ENCODE results near the gene KIF3C.
"Not testable (repeated sequence)": the region's sequence is repeated elsewhere in the genome, so short reads cannot be mapped to it uniquely, and the experiment has no call there.

KIF3C gene

GRCh38 chr2:25999406-25999805 lies 17.1 kb upstream of the KIF3C start:
- not testable (repeated sequence) for DNase-seq (ENCODE audit: low read depth)

DNA sequence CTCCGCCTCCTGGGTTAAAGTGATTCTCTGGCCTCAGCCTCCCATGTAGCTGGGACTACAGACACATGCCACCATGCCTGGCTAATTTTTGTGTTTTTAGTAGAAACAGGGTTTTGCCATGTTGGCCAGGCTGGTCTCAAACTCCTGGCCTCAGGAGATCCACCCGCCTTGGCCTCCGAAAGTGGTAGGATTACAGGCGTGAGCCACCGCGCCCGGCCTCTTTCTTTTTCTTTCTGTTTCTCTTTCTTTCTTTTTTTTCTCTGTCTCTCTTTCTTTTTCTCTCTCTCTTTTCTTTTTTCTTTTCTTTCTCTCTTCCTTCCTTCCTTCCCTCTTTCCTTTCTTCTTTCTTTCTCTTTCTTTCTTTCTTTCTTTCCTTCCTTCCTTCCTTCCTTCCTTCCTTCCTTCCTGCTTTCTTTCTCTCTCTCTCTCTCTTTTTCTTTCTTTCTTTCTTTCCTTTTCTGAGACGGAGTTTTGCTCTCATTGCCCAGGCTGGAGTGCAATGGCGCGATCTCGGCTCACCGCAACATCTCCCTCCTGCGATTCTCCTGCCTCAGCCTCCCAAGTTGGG lies 16.6 kb upstream of the KIF3C start:
- not testable (repeated sequence) for DNase-seq (ENCODE audit: low read depth)

GRCh38 chr2:25996844-25997243 lies 14.5 kb upstream of the KIF3C start:
- DNase-seq (ENCODE audit: low read depth), result no peak

DNA sequence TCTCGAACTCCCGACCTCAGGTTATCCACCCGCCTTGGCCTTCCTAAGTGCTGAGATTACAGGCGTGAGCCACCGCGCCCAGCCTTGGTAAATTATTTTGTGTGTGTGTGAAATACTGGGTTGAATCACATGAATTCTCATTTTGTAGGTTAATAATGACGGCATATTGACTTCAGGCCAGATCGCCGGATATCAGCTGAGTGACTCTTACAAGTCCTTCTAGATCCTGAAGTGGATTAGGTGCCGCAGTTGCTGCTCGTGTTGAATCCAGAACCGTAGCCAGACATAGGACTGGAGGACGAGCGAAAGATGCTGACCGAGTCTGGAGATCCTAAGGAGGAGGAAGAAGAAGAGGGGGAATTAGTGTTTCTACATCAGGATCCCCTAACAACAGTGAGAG lies 12.2 kb upstream of the KIF3C start:
- no peak for DNase-seq (ENCODE audit: low read depth)

DNA sequence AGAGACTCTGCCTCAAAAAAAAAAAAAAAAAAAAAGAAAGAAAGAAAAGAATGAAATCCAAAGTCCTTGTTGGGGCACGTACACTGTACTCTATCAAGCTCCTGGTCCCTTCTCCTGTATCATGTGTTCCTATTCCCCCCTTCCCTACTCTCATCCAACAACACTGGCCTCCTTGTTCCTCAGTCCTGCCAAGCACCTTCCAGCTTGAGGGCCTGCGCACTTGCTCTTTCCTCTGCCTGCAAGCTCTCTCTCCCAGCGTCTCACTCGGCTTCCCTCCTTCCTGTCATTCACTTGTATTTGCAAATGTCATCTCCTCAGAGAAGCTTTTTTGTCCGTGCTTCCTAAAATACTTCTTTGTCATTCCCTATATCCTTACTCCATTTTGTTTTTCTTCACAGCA lies 10.8 kb upstream of the KIF3C start:
- no peak for DNase-seq (ENCODE audit: low read depth)

GRCh38 chr2:25992556-25992955 lies 10.3 kb upstream of the KIF3C start:
- DNase-seq (ENCODE audit: low read depth), result no peak

DNA sequence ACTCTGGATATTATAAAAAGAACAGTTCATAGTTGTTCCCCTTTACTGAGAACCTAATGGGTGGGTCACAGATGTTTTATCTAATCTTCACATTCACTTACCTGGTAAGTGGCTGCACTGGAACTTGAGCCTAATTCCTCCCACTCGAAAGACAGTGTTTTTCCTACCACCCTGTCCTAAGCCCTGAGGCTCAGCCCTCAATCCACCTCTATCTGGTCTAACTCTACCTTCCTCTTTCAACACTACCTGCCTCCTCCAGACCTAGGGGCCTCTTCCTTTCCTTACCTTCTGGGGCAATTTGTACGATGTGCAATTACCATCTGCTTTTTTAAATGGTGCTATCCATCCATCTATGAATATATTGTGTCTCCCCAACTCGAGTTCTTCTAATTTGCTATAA lies 9.7 kb upstream of the KIF3C start:
- DNase-seq (ENCODE audit: low read depth), result no peak

GRCh38 chr2:25989154-25989553 lies 6.9 kb upstream of the KIF3C start:
- no peak for DNase-seq (ENCODE audit: low read depth)

DNA sequence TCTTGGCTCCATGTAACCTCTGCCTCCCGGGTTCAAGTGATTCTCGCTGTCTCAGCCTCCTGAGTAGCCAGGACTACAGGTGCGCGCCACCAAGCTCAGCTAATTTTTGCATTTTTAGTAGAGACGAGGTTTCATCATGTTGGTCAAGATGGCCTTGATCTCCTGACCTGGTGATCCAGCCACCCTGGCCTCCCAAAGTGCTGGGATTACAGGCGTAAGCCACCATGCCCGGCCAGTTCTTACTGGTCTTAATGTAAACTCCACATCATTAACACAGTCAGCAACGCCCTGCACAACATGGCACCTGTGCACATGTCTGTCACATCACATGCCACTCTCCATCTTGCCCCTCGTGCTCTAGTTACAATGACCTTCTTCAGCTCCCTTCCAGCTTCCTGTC lies 5.8 kb upstream of the KIF3C start:
- no peak for DNase-seq (ENCODE audit: low read depth)

DNA sequence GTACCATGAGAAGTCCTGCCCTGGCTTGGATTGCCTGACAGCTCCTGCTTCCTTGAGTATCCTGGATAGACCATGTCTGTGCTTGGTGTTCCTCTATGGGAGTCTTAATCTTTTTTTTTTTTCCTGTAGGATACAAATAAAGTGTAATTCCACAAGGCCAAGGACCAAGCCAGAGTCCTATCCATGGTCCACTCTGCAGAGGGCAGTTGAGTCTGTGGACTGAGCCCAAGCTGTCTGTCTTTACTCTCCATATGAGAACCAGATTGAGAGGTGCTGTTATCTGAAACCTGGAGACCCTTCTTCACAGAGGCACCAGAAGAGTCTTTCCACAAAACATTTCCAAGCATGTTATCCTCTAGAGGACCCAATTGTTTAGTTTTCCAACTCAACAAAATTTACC lies 1.4 kb upstream of the KIF3C start:
- no peak for DNase-seq (ENCODE audit: low read depth)

- no peak for DNase-seq (ENCODE audit: low read depth)
Observed at GRCh38 chr2:25982968-25983280, 627 bp upstream of the KIF3C start.

GRCh38 chr2:25981596-25982272 lies 563 bp downstream of the KIF3C start:
- no peak for DNase-seq (ENCODE audit: low read depth)

DNA sequence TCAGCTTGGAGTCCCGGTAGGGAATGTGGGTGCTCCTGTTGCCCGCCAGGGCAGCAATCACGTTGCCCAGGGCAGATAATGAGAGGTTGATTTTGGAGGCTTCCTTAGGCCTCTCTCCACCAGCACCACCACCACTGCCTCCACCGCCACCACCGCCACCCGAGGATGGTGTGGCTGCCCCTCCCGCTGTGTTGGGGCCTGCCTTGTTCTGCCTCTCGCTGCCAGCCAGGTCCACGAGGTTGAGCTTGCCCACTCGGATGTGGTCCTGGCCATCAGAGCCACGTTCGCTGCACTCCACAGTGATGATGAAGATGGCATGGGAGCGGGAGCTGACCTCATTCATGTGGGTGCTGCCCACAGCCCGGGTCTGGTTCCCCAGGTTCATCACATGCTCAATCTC lies 1.3 kb downstream of the KIF3C start:
- no peak for DNase-seq (ENCODE audit: low read depth)

DNA sequence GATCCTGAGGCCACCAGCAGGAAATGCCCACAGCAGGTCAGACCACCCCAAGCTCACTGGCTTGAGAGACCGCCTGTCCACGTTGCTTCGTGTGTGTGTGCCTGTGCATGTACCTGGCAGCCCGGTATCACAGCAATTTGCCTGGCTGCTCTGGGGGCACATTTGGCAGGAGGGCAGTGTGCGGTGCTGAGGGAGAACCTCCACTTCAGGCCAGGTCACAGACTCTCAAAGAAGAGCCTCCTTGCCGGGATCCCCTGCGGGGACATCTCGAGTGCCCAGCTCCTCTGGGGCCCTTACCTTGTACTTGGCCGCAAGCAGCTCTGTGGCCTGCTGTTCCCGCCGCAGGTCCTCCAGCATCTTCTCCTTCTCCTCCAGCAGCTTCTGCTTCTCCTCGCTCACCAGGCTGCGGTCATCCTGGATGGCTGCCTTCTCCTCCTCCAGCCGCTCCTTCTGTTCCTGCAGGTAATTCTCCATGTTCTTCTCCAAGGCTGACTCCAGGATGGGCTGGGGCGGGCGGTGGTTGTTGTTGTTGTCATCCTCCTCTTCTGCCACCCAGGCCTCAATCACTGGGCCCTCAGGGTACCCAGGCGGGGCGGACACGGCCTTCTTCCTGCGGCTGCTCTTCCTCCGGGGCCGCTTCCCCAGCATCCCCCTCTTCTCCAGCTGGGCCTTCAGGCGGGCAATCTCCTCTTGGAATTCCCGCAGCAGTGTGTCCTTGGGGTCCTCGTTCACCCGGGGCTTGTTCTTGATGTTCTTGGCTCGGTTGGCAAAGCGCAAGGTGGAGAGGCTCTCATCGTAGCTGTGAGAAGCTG lies 2.0 kb downstream of the KIF3C start:
- no peak for DNase-seq (ENCODE audit: low read depth)

DNA sequence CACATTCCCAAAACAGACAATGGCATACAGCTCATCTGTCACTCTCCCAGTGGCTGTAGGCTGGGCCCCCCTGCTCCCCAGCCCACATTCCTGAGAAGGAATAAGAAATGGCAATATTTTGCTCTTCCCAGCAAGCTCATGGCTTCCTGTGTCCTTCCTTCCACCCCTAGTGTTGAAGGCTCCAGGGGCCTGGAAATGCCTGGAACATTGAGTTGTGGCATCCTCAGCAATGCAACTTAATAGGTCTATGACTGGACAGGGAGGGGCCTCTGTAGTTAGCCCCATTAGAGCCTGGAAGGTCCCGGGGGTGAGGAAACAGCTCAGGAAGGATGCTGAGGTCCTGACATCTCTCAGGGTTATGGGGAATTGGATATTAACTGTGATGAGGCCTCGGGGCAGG lies 3.3 kb downstream of the KIF3C start:
- no peak for DNase-seq (ENCODE audit: low read depth)

DNA sequence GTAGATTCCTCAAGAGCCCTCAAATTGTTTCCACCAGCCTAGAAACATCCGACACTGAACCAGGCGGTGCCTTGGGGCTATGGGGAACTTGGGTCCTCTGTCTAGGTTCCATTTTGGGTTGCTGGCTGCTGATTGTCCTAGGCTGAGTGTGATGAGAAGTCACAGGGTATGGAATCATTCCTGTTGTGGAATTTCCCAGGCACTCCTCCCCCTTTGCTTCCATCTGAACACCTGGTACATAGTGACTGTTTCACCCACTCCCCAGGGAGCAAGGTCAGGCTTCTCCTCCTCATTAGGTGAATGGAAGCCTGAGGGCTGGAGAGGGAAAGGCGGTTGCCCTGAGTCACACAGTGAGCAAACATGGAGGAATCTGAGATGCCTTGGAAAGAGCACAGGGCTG lies 4.5 kb downstream of the KIF3C start:
- DNase-seq (ENCODE audit: low read depth), result no peak

- no peak for DNase-seq (ENCODE audit: low read depth)
Observed at GRCh38 chr2:25976983-25977741, 5.1 kb downstream of the KIF3C start.

- DNase-seq (ENCODE audit: low read depth), result no peak
Observed at GRCh38 chr2:25972049-25972823, 10.1 kb downstream of the KIF3C start.

DNA sequence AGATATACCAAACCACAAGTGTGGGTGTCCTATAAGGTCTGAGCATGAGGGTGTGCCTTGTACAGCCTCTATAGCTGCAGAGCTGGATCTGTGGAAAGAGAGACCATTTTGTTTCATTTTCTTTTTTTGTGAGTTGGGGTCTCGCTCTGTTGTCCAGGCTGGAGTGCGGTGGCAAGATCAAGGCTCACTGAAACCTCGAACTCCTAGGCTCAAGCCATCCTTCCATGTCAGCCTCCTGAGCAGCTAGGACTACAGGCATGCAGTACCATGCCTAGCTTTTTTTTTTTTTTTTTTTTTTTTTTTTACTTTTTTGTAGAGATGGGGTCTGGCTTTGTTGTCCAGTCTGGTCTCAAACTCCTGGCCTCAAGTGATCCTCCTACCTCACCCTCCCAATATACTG lies 10.7 kb downstream of the KIF3C start:
- no peak for DNase-seq (ENCODE audit: low read depth)

DNA sequence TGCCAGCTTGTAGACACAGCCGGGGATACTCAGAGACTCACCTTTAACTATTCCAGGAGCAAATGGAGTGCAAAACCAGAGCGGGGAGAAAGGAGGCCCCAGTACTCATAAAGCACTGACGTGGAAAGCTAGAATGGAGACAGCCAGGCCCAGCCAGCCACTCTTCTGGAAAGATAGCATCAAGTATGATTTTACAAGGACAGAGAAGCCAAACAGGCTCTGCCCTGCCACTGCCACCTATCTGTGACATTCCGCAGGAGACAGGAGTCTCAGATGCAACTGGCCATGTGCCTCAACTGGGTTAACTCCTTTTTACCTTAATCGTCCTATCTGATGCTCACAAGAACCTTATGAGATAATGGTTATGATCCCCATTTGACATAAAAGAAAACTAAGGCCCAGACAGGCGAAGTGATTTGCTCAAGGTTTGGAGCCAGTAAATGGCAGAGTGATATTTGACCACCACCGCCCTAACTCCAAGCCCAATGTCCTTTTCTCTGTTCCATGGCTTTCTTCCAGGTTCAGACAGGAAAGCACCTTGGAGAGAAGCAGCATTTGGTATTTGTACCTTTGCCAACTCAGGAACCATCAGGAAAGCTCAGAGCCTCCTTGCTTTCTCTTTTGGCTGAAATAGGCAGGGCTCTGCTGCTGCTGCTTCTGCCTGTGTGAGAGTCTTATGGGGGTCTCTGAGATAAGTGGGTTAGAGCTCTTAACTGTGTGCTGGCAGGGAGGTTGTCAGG lies 15.6 kb downstream of the KIF3C start:
- DNase-seq (ENCODE audit: low read depth), result no peak

- no peak for DNase-seq (ENCODE audit: low read depth)
Observed at GRCh38 chr2:25964891-25965290, 17.4 kb downstream of the KIF3C start.

Data from T follicular helper cell (primary cell).